Astrocyte of the cerebellum (primary cell): ENCODE measurements around the gene SCN1B.
"Not testable (repeated sequence)": the region's sequence is repeated elsewhere in the genome, so short reads cannot be mapped to it uniquely, and the experiment has no call there.

ENCODE experiments used
- DNase-seq: peaks from one replicate; pipeline ENCODE4 v3.0.0-alpha.2; 2011; ENCODE audit warnings: low read depth
- H3K4me3 ChIP-seq: 2 replicates; pipeline ENCODE4 v1.5.1; 2011; ENCODE audit warnings: mild to moderate bottlenecking, low read depth, low read length, moderate library complexity
- in situ Hi-C: cut with HindIII; loops from 2 replicates; pipeline ENCODE4 v1.10.0; 2017; ENCODE audit warnings: low sequenced_read_pairs
- TF ChIP-seq, protein P1 (sequence below): IDR thresholded peaks from 2 replicates; pipeline ENCODE4 v1.5.1; 2012; ENCODE audit warnings: low read length, low read depth, moderate library complexity, mild to moderate bottlenecking; ENCODE audit errors: missing control alignments

The SCN1B gene

GRCh38 chr19:34989298-34989697 is 41.0 kb upstream of the SCN1B start:
- TF ChIP-seq, protein P1, sequence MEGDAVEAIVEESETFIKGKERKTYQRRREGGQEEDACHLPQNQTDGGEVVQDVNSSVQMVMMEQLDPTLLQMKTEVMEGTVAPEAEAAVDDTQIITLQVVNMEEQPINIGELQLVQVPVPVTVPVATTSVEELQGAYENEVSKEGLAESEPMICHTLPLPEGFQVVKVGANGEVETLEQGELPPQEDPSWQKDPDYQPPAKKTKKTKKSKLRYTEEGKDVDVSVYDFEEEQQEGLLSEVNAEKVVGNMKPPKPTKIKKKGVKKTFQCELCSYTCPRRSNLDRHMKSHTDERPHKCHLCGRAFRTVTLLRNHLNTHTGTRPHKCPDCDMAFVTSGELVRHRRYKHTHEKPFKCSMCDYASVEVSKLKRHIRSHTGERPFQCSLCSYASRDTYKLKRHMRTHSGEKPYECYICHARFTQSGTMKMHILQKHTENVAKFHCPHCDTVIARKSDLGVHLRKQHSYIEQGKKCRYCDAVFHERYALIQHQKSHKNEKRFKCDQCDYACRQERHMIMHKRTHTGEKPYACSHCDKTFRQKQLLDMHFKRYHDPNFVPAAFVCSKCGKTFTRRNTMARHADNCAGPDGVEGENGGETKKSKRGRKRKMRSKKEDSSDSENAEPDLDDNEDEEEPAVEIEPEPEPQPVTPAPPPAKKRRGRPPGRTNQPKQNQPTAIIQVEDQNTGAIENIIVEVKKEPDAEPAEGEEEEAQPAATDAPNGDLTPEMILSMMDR, result no peak
- DNase-seq, result no peak
- in situ Hi-C loops, result no loop called here
- no peak overlapping the region for H3K4me3 ChIP-seq

GRCh38 chr19:34990578-34991192 is 39.6 kb upstream of the SCN1B start:
- in situ Hi-C loops, result no loop called here
- no peak overlapping the region for H3K4me3 ChIP-seq
- TF ChIP-seq, protein P1, result no peak
- DNase-seq, result no peak

- in situ Hi-C loops, result no loop called here
- TF ChIP-seq, protein P1, result no peak
Measured at GRCh38 chr19:34991542-34992333, 38.5 kb upstream of the SCN1B start.

GRCh38 chr19:34992582-34992981 is 37.7 kb upstream of the SCN1B start:
- in situ Hi-C loops, DNase-seq, H3K4me3 ChIP-seq: not testable (repeated sequence)

More at GRCh38 chr19:34991542-34992333, 38.5 kb upstream of the SCN1B start:
- DNase-seq, result no peak
- H3K4me3 ChIP-seq, result no peak overlapping the region

GRCh38 chr19:34994286-34994642 is 36.0 kb upstream of the SCN1B start:
- in situ Hi-C loops, result no loop called here
- no peak for DNase-seq
- no peak overlapping the region for H3K4me3 ChIP-seq
- TF ChIP-seq, protein P1, result no peak

- no peak for DNase-seq
- in situ Hi-C loops, result no loop called here
- TF ChIP-seq, protein P1, result no peak
- no peak overlapping the region for H3K4me3 ChIP-seq
Measured at GRCh38 chr19:34994643-34995541, 35.4 kb upstream of the SCN1B start.
